BE2C (cell line): ENCODE data around the gene AMBRA1.

Source experiments
- DNase-seq: peaks from one replicate; pipeline ENCODE4 v3.0.0-alpha.2; 2020
- H3K27me3 ChIP-seq: fragments of 250-450 bp; sonication (Bioruptor Pico); 2 replicates; pipeline ENCODE4 v1.5.1; 2020; ENCODE audit warnings: mild to moderate bottlenecking
- H3K36me3 ChIP-seq: fragments of 250-450 bp; sonication (Bioruptor Pico); 2 replicates; pipeline ENCODE4 v1.5.1; 2020; ENCODE audit warnings: mild to moderate bottlenecking
- H3K4me1 ChIP-seq: fragments of 250-450 bp; sonication (Bioruptor Pico); 2 replicates; pipeline ENCODE4 v1.5.1; 2020
- H3K4me3 ChIP-seq: 2 replicates; pipeline ENCODE4 v1.5.1; 2011; ENCODE audit warnings: low read depth, low read length
- H3K9me3 ChIP-seq: fragments of 250-450 bp; sonication (Bioruptor Pico); 2 replicates; pipeline ENCODE4 v1.5.1; 2020
- TF ChIP-seq, protein P1 (sequence below): IDR thresholded peaks from 2 replicates; pipeline ENCODE4 v1.5.1; 2012; ENCODE audit warnings: mild to moderate bottlenecking, low read depth, low read length

The AMBRA1 gene

GRCh38 chr11:46570790-46571398 lies 22.9 kb downstream of the AMBRA1 start:
- TF ChIP-seq, protein P1, sequence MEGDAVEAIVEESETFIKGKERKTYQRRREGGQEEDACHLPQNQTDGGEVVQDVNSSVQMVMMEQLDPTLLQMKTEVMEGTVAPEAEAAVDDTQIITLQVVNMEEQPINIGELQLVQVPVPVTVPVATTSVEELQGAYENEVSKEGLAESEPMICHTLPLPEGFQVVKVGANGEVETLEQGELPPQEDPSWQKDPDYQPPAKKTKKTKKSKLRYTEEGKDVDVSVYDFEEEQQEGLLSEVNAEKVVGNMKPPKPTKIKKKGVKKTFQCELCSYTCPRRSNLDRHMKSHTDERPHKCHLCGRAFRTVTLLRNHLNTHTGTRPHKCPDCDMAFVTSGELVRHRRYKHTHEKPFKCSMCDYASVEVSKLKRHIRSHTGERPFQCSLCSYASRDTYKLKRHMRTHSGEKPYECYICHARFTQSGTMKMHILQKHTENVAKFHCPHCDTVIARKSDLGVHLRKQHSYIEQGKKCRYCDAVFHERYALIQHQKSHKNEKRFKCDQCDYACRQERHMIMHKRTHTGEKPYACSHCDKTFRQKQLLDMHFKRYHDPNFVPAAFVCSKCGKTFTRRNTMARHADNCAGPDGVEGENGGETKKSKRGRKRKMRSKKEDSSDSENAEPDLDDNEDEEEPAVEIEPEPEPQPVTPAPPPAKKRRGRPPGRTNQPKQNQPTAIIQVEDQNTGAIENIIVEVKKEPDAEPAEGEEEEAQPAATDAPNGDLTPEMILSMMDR: no peak
- Histone ChIP-seq H3K9me3 (no peaks in the 10 kb centered on the region), H3K36me3 (no peaks in the 10 kb centered on the region), H3K4me3 (no peak overlapping the region), H3K27me3 (no peaks in the 10 kb centered on the region), H3K4me1 (no peaks in the 10 kb centered on the region)
- no peak for DNase-seq

- Histone ChIP-seq H3K4me1 (no peaks in the 10 kb centered on the region), H3K4me3 (no peak overlapping the region)
- TF ChIP-seq, protein P1: no peak
Measured at GRCh38 chr11:46565232-46565840, 28.5 kb downstream of the AMBRA1 start.

DNA sequence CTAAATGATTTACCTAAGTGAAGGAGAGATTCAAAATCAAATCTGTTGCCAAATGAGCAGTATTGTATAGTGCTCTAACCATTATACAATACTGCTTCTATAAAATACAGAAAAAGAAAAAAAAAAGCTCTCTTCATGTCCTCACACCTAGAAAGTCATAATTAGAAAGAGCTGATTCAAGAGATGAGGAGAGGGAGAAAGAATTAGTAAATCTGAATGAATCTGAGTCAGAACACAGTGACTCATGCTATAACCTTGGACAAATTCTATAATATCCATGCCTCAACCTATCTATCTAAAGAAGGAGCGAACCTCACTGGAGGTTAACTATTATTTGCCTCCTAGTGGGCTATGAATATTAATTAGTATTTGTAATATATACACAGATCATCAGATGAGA lies 29.4 kb downstream of the AMBRA1 start:
- Histone ChIP-seq H3K4me1 (no peaks in the 10 kb centered on the region), H3K4me3 (no peak overlapping the region), H3K27me3 (no peaks in the 10 kb centered on the region), H3K9me3 (no peaks in the 10 kb centered on the region), H3K36me3 (no peaks in the 10 kb centered on the region)
- DNase-seq: no peak
- TF ChIP-seq, protein P1: no peak

More at GRCh38 chr11:46565232-46565840, 28.5 kb downstream of the AMBRA1 start:
- Histone ChIP-seq H3K27me3 (no peaks in the 10 kb centered on the region), H3K9me3 (no peaks in the 10 kb centered on the region), H3K36me3 (no peaks in the 10 kb centered on the region)
- DNase-seq: no peak

GRCh38 chr11:46562527-46562926 lies 31.3 kb downstream of the AMBRA1 start:
- DNase-seq: no peak
- H3K9me3 ChIP-seq: no peaks in the 10 kb centered on the region
- no peaks in the 10 kb centered on the region for H3K27me3 ChIP-seq
- no peak overlapping the region for H3K4me3 ChIP-seq
- H3K36me3 ChIP-seq: no peaks in the 10 kb centered on the region
- no peaks in the 10 kb centered on the region for H3K4me1 ChIP-seq
- TF ChIP-seq, protein P1: no peak

- no peak for DNase-seq
- H3K9me3 ChIP-seq: no peaks in the 10 kb centered on the region
- H3K4me1 ChIP-seq: no peaks in the 10 kb centered on the region
- TF ChIP-seq, protein P1: no peak
- H3K27me3 ChIP-seq: no peaks in the 10 kb centered on the region
- H3K4me3 ChIP-seq: no peak overlapping the region
- no peaks in the 10 kb centered on the region for H3K36me3 ChIP-seq
Measured at GRCh38 chr11:46560300-46560991, 33.4 kb downstream of the AMBRA1 start.

DNA sequence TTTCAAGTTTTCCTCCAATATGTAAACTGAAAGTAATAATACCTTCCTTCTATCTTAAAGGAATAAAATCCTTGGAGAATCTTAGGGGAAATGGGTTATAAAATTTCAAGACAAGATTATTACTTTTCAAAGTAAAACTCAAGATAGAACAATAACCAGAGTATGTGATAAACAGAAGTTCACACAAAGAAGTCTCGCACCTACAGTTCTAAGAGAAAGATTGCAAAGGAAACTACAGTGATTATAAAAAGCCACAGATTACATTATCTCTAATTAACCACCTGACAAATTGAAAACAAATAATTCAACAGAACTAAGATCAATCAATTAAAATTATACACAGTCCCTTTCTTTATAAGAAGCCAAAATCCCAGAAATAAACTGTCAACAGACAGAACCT lies 34.0 kb downstream of the AMBRA1 start:
- H3K9me3 ChIP-seq: no peaks in the 10 kb centered on the region
- H3K36me3 ChIP-seq: no peaks in the 10 kb centered on the region
- no peaks in the 10 kb centered on the region for H3K27me3 ChIP-seq
- H3K4me1 ChIP-seq: no peaks in the 10 kb centered on the region
- no peak overlapping the region for H3K4me3 ChIP-seq
- TF ChIP-seq, protein P1: no peak
- no peak for DNase-seq
